Mesothelial cell of epicardium (in vitro differentiated cells): ENCODE data around the gene TBXAS1. TPM values are rescaled to one million over a fixed set of nuclear protein-coding genes. Genes with fewer than 3 reads are reported as not detected.

Experiments used
- DNase-seq, 2 experiments: peaks; one replicate each; pipeline ENCODE4 v3.0.0; 2021; ENCODE audit warnings: low spot score in 2 of 2; ENCODE audit not compliant: unreplicated experiment in 2 of 2
- H3K27ac Mint-ChIP-seq: 2 replicates; pipeline ENCODE4 v1.8.0; 2021; ENCODE audit warnings: mixed read lengths
- H3K27me3 Mint-ChIP-seq: 2 replicates; pipeline ENCODE4 v1.8.0; 2021; ENCODE audit warnings: low read depth, mixed read lengths
- H3K36me3 Mint-ChIP-seq: 2 replicates; pipeline ENCODE4 v1.8.0; 2021; ENCODE audit warnings: mixed read lengths
- H3K4me1 Mint-ChIP-seq: 2 replicates; pipeline ENCODE4 v1.8.0; 2021; ENCODE audit warnings: mixed read lengths
- H3K4me3 Mint-ChIP-seq: 2 replicates; pipeline ENCODE4 v1.8.0; 2021; ENCODE audit warnings: mild to moderate bottlenecking, moderate library complexity, mixed read lengths
- H3K9me3 Mint-ChIP-seq: 2 replicates; pipeline ENCODE4 v1.8.0; 2021; ENCODE audit warnings: mixed read lengths
- total RNA-seq: library from RNA; stranded (reverse); gene quantifications from 3 replicates; pipeline ENCODE4 v1.2.1, GENCODE V29; 2021
- TF ChIP-seq, protein P1 (sequence below): fragments of 200-600 bp; sonication (generic); IDR thresholded peaks from one replicate; pipeline ENCODE4 v1.5.0; 2021; ENCODE audit warnings: antibody characterized with exemption; ENCODE audit not compliant: unreplicated experiment

TBXAS1 gene
- total RNA-seq, 1 donor from 2014 or later = 3.1 TPM

DNA sequence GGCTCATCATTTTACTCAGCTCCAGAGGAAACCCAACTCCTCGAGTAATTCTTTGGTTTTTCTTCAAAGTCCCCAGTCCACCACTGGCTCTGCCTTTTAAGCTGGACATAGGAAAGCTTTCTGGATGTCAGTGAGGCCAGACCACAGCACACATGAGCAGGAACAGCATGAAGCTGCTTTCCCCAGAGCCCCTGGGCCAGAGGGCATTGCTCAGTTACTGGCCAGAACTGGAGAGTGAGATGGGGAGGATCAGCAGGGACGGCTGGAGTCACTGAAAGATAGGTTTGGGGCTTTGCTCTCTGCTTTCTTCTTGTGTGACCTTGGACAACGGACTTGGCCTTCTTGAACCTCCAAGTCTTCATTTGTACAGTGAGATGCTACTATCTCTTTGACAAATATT is 190.5 kb downstream of the TBXAS1 start:
- Mint-ChIP-seq H3K36me3 (peaks cover 9% of the 10 kb centered on the region), H3K9me3 (no peaks in the 10 kb centered on the region), H3K27me3 (peaks cover 6% of the 10 kb centered on the region), H3K27ac (no peak overlapping the region), H3K4me1 (no peaks in the 10 kb centered on the region), H3K4me3 (no peak overlapping the region)
- TF ChIP-seq, protein P1, sequence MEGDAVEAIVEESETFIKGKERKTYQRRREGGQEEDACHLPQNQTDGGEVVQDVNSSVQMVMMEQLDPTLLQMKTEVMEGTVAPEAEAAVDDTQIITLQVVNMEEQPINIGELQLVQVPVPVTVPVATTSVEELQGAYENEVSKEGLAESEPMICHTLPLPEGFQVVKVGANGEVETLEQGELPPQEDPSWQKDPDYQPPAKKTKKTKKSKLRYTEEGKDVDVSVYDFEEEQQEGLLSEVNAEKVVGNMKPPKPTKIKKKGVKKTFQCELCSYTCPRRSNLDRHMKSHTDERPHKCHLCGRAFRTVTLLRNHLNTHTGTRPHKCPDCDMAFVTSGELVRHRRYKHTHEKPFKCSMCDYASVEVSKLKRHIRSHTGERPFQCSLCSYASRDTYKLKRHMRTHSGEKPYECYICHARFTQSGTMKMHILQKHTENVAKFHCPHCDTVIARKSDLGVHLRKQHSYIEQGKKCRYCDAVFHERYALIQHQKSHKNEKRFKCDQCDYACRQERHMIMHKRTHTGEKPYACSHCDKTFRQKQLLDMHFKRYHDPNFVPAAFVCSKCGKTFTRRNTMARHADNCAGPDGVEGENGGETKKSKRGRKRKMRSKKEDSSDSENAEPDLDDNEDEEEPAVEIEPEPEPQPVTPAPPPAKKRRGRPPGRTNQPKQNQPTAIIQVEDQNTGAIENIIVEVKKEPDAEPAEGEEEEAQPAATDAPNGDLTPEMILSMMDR = no peak
- no peak for DNase-seq

DNA sequence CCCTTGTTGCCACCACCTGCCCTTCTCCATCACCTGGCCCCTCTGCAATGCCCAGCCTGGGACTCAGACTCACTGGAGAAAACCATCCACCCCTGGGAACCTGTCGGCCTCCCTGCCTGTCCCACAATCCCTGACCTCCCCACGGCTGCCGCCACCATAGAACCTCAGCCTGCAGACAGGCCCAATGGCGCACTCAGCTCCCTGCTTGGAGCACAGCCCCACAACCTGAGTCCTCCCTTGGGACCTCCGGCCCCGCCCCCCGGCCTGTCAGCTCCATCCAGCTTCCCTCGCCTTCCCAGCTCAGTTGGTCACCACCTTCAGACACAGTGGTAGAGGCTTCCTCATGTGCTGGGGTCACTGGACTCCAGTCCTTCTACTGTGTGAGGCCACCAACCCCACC is 192.5 kb downstream of the TBXAS1 start:
- TF ChIP-seq, protein P1 = no peak
- DNase-seq = no peak
- Mint-ChIP-seq H3K36me3 (peaks cover 9% of the 10 kb centered on the region), H3K27ac (no peak overlapping the region), H3K9me3 (no peaks in the 10 kb centered on the region), H3K27me3 (peaks cover 3% of the 10 kb centered on the region), H3K4me3 (no peak overlapping the region), H3K4me1 (no peaks in the 10 kb centered on the region)

DNA sequence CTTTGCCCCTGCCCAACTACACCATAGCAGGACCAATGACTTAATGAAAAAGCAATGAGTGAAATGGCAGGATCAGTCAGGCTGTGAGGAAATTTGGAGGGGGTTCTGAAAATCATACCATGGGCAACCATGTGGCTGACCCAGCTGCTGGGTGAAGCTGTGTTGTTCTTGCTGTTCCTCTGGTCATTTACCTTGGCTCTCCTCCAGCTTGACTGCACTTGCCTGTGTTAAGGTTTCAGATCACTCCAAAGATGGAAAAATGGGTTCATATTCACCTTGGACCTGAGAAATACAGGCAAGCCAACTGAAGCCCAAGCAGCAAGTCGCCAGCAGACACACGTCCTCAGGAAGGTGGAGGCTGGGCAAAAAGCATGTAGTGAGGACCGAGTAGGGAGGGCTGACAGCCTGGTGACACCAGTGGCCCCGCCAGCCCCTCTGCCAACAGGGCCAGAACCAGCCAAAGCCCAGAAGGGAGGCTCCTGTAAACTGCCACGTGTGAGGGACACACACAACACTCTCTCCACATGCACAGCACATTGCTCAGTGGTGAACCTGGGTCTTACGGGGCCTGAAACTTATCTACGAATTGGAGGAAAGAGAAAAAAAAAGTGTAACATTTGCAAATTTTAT is 193.6 kb downstream of the TBXAS1 start:
- H3K27me3 Mint-ChIP-seq = peaks cover 3% of the 10 kb centered on the region
- H3K36me3 Mint-ChIP-seq = peaks cover 9% of the 10 kb centered on the region
- no peak overlapping the region for H3K27ac Mint-ChIP-seq
- no peaks in the 10 kb centered on the region for H3K9me3 Mint-ChIP-seq
- DNase-seq = no peak
- H3K4me1 Mint-ChIP-seq = no peaks in the 10 kb centered on the region
- H3K4me3 Mint-ChIP-seq = no peak overlapping the region
- TF ChIP-seq, protein P1 = no peak

DNA sequence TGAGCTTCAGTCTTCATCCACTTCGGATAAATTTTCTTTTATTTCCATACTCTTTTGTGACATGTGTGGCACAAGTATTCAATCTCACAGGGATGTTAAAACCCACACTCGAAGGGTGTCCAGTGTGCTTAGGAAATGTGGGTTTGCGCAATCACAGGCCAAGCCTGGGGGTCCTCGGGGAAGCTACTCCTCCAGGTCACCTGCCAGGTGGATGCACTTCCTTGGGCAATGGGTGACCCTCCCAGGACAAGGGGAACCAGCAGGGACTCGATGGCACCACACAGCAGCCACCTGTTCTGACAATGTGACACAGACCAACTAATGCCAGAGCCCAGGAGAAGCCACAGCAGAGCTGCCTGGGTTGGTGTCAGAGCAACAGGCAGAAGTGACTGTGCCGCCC is 194.7 kb downstream of the TBXAS1 start:
- Mint-ChIP-seq H3K27ac (no peak overlapping the region), H3K36me3 (peaks cover 9% of the 10 kb centered on the region), H3K27me3 (no peaks in the 10 kb centered on the region), H3K4me3 (no peak overlapping the region), H3K4me1 (no peaks in the 10 kb centered on the region), H3K9me3 (no peaks in the 10 kb centered on the region)
- no peak for DNase-seq
- TF ChIP-seq, protein P1 = no peak

DNA sequence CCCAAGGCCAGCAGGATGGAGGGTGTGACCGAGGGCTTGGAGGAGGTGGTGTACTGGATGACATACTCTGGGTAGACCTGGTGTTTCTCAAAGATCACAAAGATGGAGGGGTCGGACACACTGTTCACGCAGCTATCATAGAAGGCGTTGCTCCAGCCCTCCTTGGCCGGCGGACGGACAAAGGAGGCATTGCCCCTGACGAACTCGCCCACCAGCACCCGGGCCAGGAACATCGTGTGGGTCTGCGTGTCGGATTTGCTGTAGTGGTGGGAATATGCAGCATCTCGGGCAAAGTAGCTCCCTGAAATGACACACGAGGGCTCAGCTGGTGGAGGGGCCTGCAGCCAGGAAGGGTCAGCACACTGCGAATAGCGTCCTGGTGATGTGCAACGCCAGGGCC is 195.5 kb downstream of the TBXAS1 start:
- Mint-ChIP-seq H3K4me3 (no peak overlapping the region), H3K27me3 (no peaks in the 10 kb centered on the region), H3K9me3 (no peaks in the 10 kb centered on the region), H3K36me3 (peaks cover 9% of the 10 kb centered on the region), H3K4me1 (peaks cover 2% of the 10 kb centered on the region), H3K27ac (no peak overlapping the region)
- no peak for DNase-seq
- TF ChIP-seq, protein P1 = no peak

DNA sequence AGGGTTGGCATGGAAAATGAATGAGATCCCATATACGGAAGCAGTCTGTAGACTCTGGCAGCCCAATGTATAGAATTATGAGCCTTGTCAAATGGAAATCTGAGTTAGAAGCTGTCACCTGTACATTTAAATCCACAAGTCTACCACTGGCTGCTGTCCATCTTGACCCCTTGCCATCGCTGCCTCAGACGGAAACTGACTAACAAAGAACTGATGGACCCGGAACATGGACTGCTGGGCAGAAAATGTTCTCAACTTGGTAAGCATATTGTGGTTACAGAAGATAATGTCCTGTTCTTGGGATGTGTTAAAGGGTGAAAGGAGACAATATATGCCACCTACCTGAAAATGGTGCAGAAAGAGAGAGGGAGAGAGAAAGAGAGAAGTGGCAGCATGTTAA is 196.2 kb downstream of the TBXAS1 start:
- Mint-ChIP-seq H3K4me1 (peaks cover 6% of the 10 kb centered on the region), H3K27me3 (no peaks in the 10 kb centered on the region), H3K9me3 (no peaks in the 10 kb centered on the region), H3K4me3 (no peak overlapping the region), H3K27ac (no peak overlapping the region), H3K36me3 (peaks cover 9% of the 10 kb centered on the region)
- TF ChIP-seq, protein P1 = no peak
- no peak for DNase-seq
